HUES64 (cell line): ENCODE measurements around the gene CENPX.

Experiments
- H3K27ac ChIP-seq: 2 replicates; pipeline ENCODE4 v1.7.0; 2013; ENCODE audit warnings: low read depth, low read length, inconsistent platforms
- H3K27me3 ChIP-seq: 2 replicates; pipeline ENCODE4 v1.6.1; 2013; ENCODE audit warnings: mild to moderate bottlenecking, low read length; ENCODE audit not compliant: insufficient read depth
- H3K36me3 ChIP-seq: 2 replicates; pipeline ENCODE4 v1.6.1; 2013; ENCODE audit warnings: mild to moderate bottlenecking, low read length; ENCODE audit not compliant: insufficient read depth
- H3K4me1 ChIP-seq: 2 replicates; pipeline ENCODE4 v1.6.1; 2013; ENCODE audit warnings: mild to moderate bottlenecking, low read length, moderate library complexity; ENCODE audit not compliant: insufficient read depth
- H3K4me3 ChIP-seq: 2 replicates; pipeline ENCODE4 v1.5.1; 2013; ENCODE audit warnings: mild to moderate bottlenecking, low read length, moderate library complexity
- H3K9ac ChIP-seq: 2 replicates; pipeline ENCODE4 v1.6.1; 2013; ENCODE audit warnings: mild to moderate bottlenecking, low read depth, low read length
- H3K9me3 ChIP-seq: 2 replicates; pipeline ENCODE4 v1.6.1; 2013; ENCODE audit warnings: low read depth, low read length; ENCODE audit not compliant: insufficient read depth
- WGBS: fragments of 150-250, 120-280 bp; methylation state at CpG from one replicate; pipeline ENCODE4 v1.1.7; 2013; ENCODE audit warnings: missing lambda C conversion rate; 5-methylcytosine and 5-hydroxymethylcytosine counted together

CENPX gene

GRCh38 chr17:81999976-82000802 lies 22.5 kb downstream of the CENPX start:
- WGBS: 91% methylated on average over 36 of the region's 36 CpGs
- Histone ChIP-seq H3K27me3 (no peaks in the 10 kb centered on the region), H3K36me3 (0 out of 2 replicates have a peak, but pooled peaks cover 5% of the 10 kb centered on the region), H3K9me3 (no peaks in the 10 kb centered on the region), H3K4me3 (no peak overlapping the region), H3K4me1 (no peaks in the 10 kb centered on the region; the same call in 1 of the 2 replicates), H3K27ac (no peak overlapping the region), H3K9ac (no peak overlapping the region)

GRCh38 chr17:81999587-81999975 lies 23.1 kb downstream of the CENPX start:
- Histone ChIP-seq H3K4me1 (no peaks in the 10 kb centered on the region; the same call in 1 of the 2 replicates), H3K4me3 (no peak overlapping the region), H3K36me3 (0 out of 2 replicates have a peak, but pooled peaks cover 5% of the 10 kb centered on the region), H3K27me3 (no peaks in the 10 kb centered on the region), H3K9ac (no peak overlapping the region), H3K9me3 (no peaks in the 10 kb centered on the region), H3K27ac (no peak overlapping the region)
- 98% methylated on average over 12 of the region's 12 CpGs for WGBS

GRCh38 chr17:81998691-81999438 lies 23.8 kb downstream of the CENPX start:
- H3K27me3 ChIP-seq: no peaks in the 10 kb centered on the region
- peaks cover 3% of the 10 kb centered on the region; the same call in 1 of the 2 replicates for H3K4me1 ChIP-seq
- H3K9ac ChIP-seq: no peak overlapping the region
- H3K4me3 ChIP-seq: no peak overlapping the region
- H3K9me3 ChIP-seq: no peaks in the 10 kb centered on the region
- WGBS: 94% methylated on average over 14 of the region's 14 CpGs
- H3K27ac ChIP-seq: no peak overlapping the region
- 0 out of 2 replicates have a peak, but pooled peaks cover 5% of the 10 kb centered on the region for H3K36me3 ChIP-seq

GRCh38 chr17:81998212-81998611 lies 24.5 kb downstream of the CENPX start:
- no peak overlapping the region for H3K27ac ChIP-seq
- H3K4me3 ChIP-seq: no peak overlapping the region
- H3K36me3 ChIP-seq: 0 out of 2 replicates have a peak, but pooled peaks cover 5% of the 10 kb centered on the region
- H3K4me1 ChIP-seq: peaks cover 6% of the 10 kb centered on the region; the same call in 1 of the 2 replicates
- no peak overlapping the region for H3K9ac ChIP-seq
- no peaks in the 10 kb centered on the region for H3K27me3 ChIP-seq
- WGBS: 95% methylated on average over 7 of the region's 7 CpGs
- no peaks in the 10 kb centered on the region for H3K9me3 ChIP-seq

GRCh38 chr17:81996757-81997441 lies 25.8 kb downstream of the CENPX start:
- 95% methylated on average over 30 of the region's 30 CpGs for WGBS
- Histone ChIP-seq H3K4me3 (no peak overlapping the region), H3K9me3 (no peaks in the 10 kb centered on the region), H3K36me3 (0 out of 2 replicates have a peak, but pooled peaks cover 5% of the 10 kb centered on the region), H3K4me1 (peaks cover 17% of the 10 kb centered on the region; the same call in 1 of the 2 replicates), H3K27me3 (no peaks in the 10 kb centered on the region), H3K9ac (no peak overlapping the region; the same call in 1 of the 2 replicates), H3K27ac (no peak overlapping the region)

- H3K9ac ChIP-seq: no peak overlapping the region
- no peak overlapping the region for H3K27ac ChIP-seq
- peaks cover 22% of the 10 kb centered on the region; the same call in 1 of the 2 replicates for H3K4me1 ChIP-seq
- no peaks in the 10 kb centered on the region for H3K27me3 ChIP-seq
- no peak overlapping the region for H3K4me3 ChIP-seq
- H3K36me3 ChIP-seq: 0 out of 2 replicates have a peak, but pooled peaks cover 5% of the 10 kb centered on the region
- WGBS: 94% methylated on average over 28 of the region's 28 CpGs
- H3K9me3 ChIP-seq: no peaks in the 10 kb centered on the region
These were observed 26.4 kb downstream of the CENPX start for GRCh38 chr17:81996232-81996756.

- Histone ChIP-seq H3K36me3 (0 out of 2 replicates have a peak, but pooled peaks cover 5% of the 10 kb centered on the region), H3K9me3 (no peaks in the 10 kb centered on the region), H3K4me1 (peaks cover 27% of the 10 kb centered on the region; the same call in 1 of the 2 replicates), H3K27ac (no peak overlapping the region), H3K27me3 (no peaks in the 10 kb centered on the region), H3K9ac (no peak overlapping the region), H3K4me3 (no peak overlapping the region)
- 95% methylated on average over 29 of the region's 29 CpGs for WGBS
These were observed 27.0 kb downstream of the CENPX start for GRCh38 chr17:81995463-81996231.

- no peak overlapping the region for H3K27ac ChIP-seq
- H3K4me3 ChIP-seq: no peak overlapping the region
- 0 out of 2 replicates have a peak, but pooled peaks cover 5% of the 10 kb centered on the region for H3K36me3 ChIP-seq
- H3K27me3 ChIP-seq: no peaks in the 10 kb centered on the region
- no peak overlapping the region for H3K9ac ChIP-seq
- 94% methylated on average over 39 of the region's 39 CpGs for WGBS
- peaks cover 30% of the 10 kb centered on the region; the same call in 1 of the 2 replicates for H3K4me1 ChIP-seq
- no peaks in the 10 kb centered on the region for H3K9me3 ChIP-seq
These were observed 27.9 kb downstream of the CENPX start for GRCh38 chr17:81994593-81995462.

GRCh38 chr17:81993729-81994592 lies 28.7 kb downstream of the CENPX start:
- Histone ChIP-seq H3K27ac (no peak overlapping the region), H3K9me3 (no peaks in the 10 kb centered on the region), H3K27me3 (no peaks in the 10 kb centered on the region), H3K4me3 (no peak overlapping the region), H3K4me1 (peaks cover 30% of the 10 kb centered on the region; the same call in 1 of the 2 replicates), H3K9ac (no peak overlapping the region; the same call in 1 of the 2 replicates), H3K36me3 (0 out of 2 replicates have a peak, but pooled peaks cover 5% of the 10 kb centered on the region)
- WGBS: 89% methylated on average over 37 of the region's 37 CpGs
